HG03354 (cell line): Measurements from ENCODE around the gene ACP1.

Experiments
- ATAC-seq: cut with Tn5 transposase; IDR thresholded peaks from one replicate; pipeline ENCODE4 v1.9.1; 2021; ENCODE audit warnings: mild to moderate bottlenecking; ENCODE audit not compliant: unreplicated experiment, poor library complexity, severe bottlenecking

Gene ACP1

GRCh38 chr2:278927-279320, 14.2 kb downstream of the ACP1 start:
- no peak for ATAC-seq

- ATAC-seq = no peak
Measured at GRCh38 chr2:279366-279765, 14.6 kb downstream of the ACP1 start.

GRCh38 chr2:279956-280649, 15.4 kb downstream of the ACP1 start:
- ATAC-seq = no peak

- no peak for ATAC-seq
Measured at GRCh38 chr2:280650-281110, 15.9 kb downstream of the ACP1 start.

- no peak for ATAC-seq
Measured at GRCh38 chr2:281381-281780, 16.6 kb downstream of the ACP1 start.

GRCh38 chr2:282371-283263, 17.9 kb downstream of the ACP1 start:
- ATAC-seq = no peak

GRCh38 chr2:283996-284794, 19.4 kb downstream of the ACP1 start:
- ATAC-seq = no peak

GRCh38 chr2:284896-285492, 20.2 kb downstream of the ACP1 start:
- no peak for ATAC-seq

- no peak for ATAC-seq
Measured at GRCh38 chr2:285531-285930, 20.8 kb downstream of the ACP1 start.

- no peak for ATAC-seq
Measured at GRCh38 chr2:286035-286434, 21.3 kb downstream of the ACP1 start.

GRCh38 chr2:286774-287392, 22.1 kb downstream of the ACP1 start:
- ATAC-seq = no peak

GRCh38 chr2:287471-287885, 22.7 kb downstream of the ACP1 start:
- ATAC-seq = no peak

- ATAC-seq = no peak
Measured at GRCh38 chr2:287911-288757, 23.4 kb downstream of the ACP1 start, which contains the start of gene ALKAL2. Gene ALKAL2, minus strand, starts transcription at chr2:288091. Its CDS starts 256 bp downstream, at chr2:287835.

GRCh38 chr2:288758-289361, 24.1 kb downstream of the ACP1 start:
- ATAC-seq = no peak

- ATAC-seq = no peak
Measured at GRCh38 chr2:289362-290089, 24.8 kb downstream of the ACP1 start.

GRCh38 chr2:290090-290722, 25.5 kb downstream of the ACP1 start:
- no peak for ATAC-seq

- ATAC-seq = no peak
Measured at GRCh38 chr2:295090-295489, 30.3 kb downstream of the ACP1 start.
